SK-N-SH treated with all-trans-retinoic acid at 6 μM for 48 hours (cell line): ENCODE results near the gene SLX9.

Experiments used
- ATAC-seq: fragments of 200-7000 bp; cut with Tn5 transposase; 3 replicates; pipeline ENCODE4 v1.9.1; 2020; ENCODE audit warnings: mild to moderate bottlenecking, moderate library complexity
- ARNTL ChIP-seq: fragments of 450-650 bp; formaldehyde crosslinking; IDR thresholded peaks from 2 replicates; pipeline ENCODE4 v1.5.0; 2020; ENCODE audit warnings: low read depth, mild to moderate bottlenecking, moderate library complexity, borderline replicate concordance
- BACH2 ChIP-seq: fragments of 250-450 bp; sonication (Bioruptor Pico); IDR thresholded peaks from 2 replicates; pipeline ENCODE4 v1.9.0; 2021; ENCODE audit warnings: mild to moderate bottlenecking, borderline replicate concordance
- CSDC2 ChIP-seq: fragments of 250-450 bp; sonication (Bioruptor Pico); IDR thresholded peaks from 2 replicates; pipeline ENCODE4 v1.5.0; 2020; ENCODE audit warnings: mild to moderate bottlenecking, moderate library complexity
- ESRRG ChIP-seq: fragments of 250-450 bp; sonication (Bioruptor Pico); IDR thresholded peaks from 2 replicates; pipeline ENCODE4 v1.6.1; 2021; ENCODE audit warnings: mild to moderate bottlenecking
- GLIS3 ChIP-seq: fragments of 250-450 bp; sonication (Bioruptor Pico); IDR thresholded peaks from 2 replicates; pipeline ENCODE4 v1.5.0; 2020; ENCODE audit warnings: mild to moderate bottlenecking, moderate library complexity
- ISL1 ChIP-seq: fragments of 250-450 bp; sonication (Bioruptor Pico); IDR thresholded peaks from 2 replicates; pipeline ENCODE4 v2.1.2; 2022; ENCODE audit warnings: mild to moderate bottlenecking, moderate library complexity
- OSR1 ChIP-seq: fragments of 250-450 bp; sonication (Bioruptor Pico); IDR thresholded peaks from 2 replicates; pipeline ENCODE4 v1.8.0; 2022; ENCODE audit warnings: moderate library complexity, mild to moderate bottlenecking, inconsistent platforms
- PPARA ChIP-seq: fragments of 250-450 bp; sonication (Bioruptor Pico); IDR thresholded peaks from 2 replicates; pipeline ENCODE4 v1.5.0; 2020; ENCODE audit warnings: mild to moderate bottlenecking, borderline replicate concordance
- RARB ChIP-seq: fragments of 250-450 bp; sonication (Bioruptor Pico); IDR thresholded peaks from 2 replicates; pipeline ENCODE4 v1.8.0; 2021; ENCODE audit warnings: mild to moderate bottlenecking, moderate library complexity
- SNAI2 ChIP-seq: fragments of 250-450 bp; sonication (Bioruptor Pico); IDR thresholded peaks from 2 replicates; pipeline ENCODE4 v1.5.0; 2020; ENCODE audit warnings: mild to moderate bottlenecking, moderate library complexity
- TCF4 ChIP-seq: fragments of 250-450 bp; sonication (Bioruptor Pico); IDR thresholded peaks from 2 replicates; pipeline ENCODE4 v1.8.0; 2021; ENCODE audit warnings: mild to moderate bottlenecking, moderate library complexity, borderline replicate concordance
- TOX ChIP-seq: fragments of 250-450 bp; sonication (Bioruptor Pico); IDR thresholded peaks from 2 replicates; pipeline ENCODE4 v1.8.0; 2021; ENCODE audit warnings: mild to moderate bottlenecking, moderate library complexity, borderline replicate concordance
- ZC3H10 ChIP-seq: fragments of 250-450 bp; sonication (Bioruptor Pico); IDR thresholded peaks from 2 replicates; pipeline ENCODE4 v1.5.1; 2021; ENCODE audit warnings: mild to moderate bottlenecking, moderate library complexity
- ZFP3 ChIP-seq: fragments of 250-450 bp; sonication (Bioruptor Pico); IDR thresholded peaks from 2 replicates; pipeline ENCODE4 v1.5.0; 2020; ENCODE audit warnings: mild to moderate bottlenecking, moderate library complexity
- ZFP30 ChIP-seq: fragments of 450-650 bp; formaldehyde crosslinking; IDR thresholded peaks from 2 replicates; pipeline ENCODE4 v1.5.0; 2022; ENCODE audit warnings: mild to moderate bottlenecking, moderate library complexity
- ZNF565 ChIP-seq: fragments of 450-650 bp; formaldehyde crosslinking; conservative IDR thresholded peaks from 2 replicates; pipeline ENCODE4 v1.5.0; 2020; ENCODE audit warnings: low read depth, mild to moderate bottlenecking, moderate library complexity
- ZNF70 ChIP-seq: fragments of 450-650 bp; formaldehyde crosslinking; IDR thresholded peaks from 2 replicates; pipeline ENCODE4 v1.5.0; 2020; ENCODE audit warnings: mild to moderate bottlenecking, moderate library complexity
- ZNF8 ChIP-seq: fragments of 450-650 bp; formaldehyde crosslinking; IDR thresholded peaks from 2 replicates; pipeline ENCODE4 v1.5.0; 2020; ENCODE audit warnings: mild to moderate bottlenecking, moderate library complexity
- TF ChIP-seq, protein P1 (sequence below): fragments of 250-450 bp; sonication (Bioruptor Pico); IDR thresholded peaks from 2 replicates; pipeline ENCODE4 v1.5.0; 2020; ENCODE audit warnings: mild to moderate bottlenecking, moderate library complexity
- TF ChIP-seq, protein P2 (sequence below): fragments of 250-450 bp; sonication (Bioruptor Pico); IDR thresholded peaks from 2 replicates; pipeline ENCODE4 v1.5.1; 2021; ENCODE audit warnings: mild to moderate bottlenecking, moderate library complexity
- TF ChIP-seq, protein P3 (sequence below): fragments of 250-450 bp; sonication (Bioruptor Pico); IDR thresholded peaks from 2 replicates; pipeline ENCODE4 v1.8.0; 2021; ENCODE audit warnings: low read depth, mild to moderate bottlenecking, moderate library complexity, borderline replicate concordance
- TF ChIP-seq, protein P4 (sequence below): fragments of 250-450 bp; sonication (Bioruptor Pico); IDR thresholded peaks from 2 replicates; pipeline ENCODE4 v1.5.1; 2020; ENCODE audit warnings: low read depth, mild to moderate bottlenecking, moderate library complexity
- TF ChIP-seq, protein P5 (sequence below): fragments of 250-450 bp; sonication (Bioruptor Pico); IDR thresholded peaks from 2 replicates; pipeline ENCODE4 v1.8.0; 2020; ENCODE audit warnings: mild to moderate bottlenecking, moderate library complexity, borderline replicate concordance

Gene SLX9

DNA sequence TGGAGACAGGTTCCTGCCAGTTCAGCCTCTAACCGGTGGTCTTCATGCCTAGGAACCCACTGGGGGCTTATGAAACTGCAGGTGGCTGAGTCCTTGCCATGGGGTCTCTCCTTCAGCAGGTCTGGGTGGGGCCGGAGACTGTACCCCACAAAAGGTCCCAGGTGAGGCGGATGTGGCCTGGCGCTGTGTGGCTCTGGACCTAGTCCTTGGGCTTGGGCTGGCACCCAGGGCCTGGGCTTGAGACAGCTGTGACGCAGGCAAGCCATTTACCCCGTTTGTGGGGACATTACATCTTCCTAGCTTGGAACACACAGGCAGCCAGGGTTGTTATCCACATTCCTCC, 5.9 kb upstream of the SLX9 start:
- no peak for ATAC-seq
- TF ChIP-seq ZNF8, result no peak
- TF ChIP-seq, protein P1, sequence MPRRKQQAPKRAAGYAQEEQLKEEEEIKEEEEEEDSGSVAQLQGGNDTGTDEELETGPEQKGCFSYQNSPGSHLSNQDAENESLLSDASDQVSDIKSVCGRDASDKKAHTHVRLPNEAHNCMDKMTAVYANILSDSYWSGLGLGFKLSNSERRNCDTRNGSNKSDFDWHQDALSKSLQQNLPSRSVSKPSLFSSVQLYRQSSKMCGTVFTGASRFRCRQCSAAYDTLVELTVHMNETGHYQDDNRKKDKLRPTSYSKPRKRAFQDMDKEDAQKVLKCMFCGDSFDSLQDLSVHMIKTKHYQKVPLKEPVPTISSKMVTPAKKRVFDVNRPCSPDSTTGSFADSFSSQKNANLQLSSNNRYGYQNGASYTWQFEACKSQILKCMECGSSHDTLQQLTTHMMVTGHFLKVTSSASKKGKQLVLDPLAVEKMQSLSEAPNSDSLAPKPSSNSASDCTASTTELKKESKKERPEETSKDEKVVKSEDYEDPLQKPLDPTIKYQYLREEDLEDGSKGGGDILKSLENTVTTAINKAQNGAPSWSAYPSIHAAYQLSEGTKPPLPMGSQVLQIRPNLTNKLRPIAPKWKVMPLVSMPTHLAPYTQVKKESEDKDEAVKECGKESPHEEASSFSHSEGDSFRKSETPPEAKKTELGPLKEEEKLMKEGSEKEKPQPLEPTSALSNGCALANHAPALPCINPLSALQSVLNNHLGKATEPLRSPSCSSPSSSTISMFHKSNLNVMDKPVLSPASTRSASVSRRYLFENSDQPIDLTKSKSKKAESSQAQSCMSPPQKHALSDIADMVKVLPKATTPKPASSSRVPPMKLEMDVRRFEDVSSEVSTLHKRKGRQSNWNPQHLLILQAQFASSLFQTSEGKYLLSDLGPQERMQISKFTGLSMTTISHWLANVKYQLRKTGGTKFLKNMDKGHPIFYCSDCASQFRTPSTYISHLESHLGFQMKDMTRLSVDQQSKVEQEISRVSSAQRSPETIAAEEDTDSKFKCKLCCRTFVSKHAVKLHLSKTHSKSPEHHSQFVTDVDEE, result no peak
- no peak for TF ChIP-seq ARNTL (CRISPR knock-in tag)
- no peak for TF ChIP-seq GLIS3 (CRISPR knock-in tag)
- TF ChIP-seq, protein P2, sequence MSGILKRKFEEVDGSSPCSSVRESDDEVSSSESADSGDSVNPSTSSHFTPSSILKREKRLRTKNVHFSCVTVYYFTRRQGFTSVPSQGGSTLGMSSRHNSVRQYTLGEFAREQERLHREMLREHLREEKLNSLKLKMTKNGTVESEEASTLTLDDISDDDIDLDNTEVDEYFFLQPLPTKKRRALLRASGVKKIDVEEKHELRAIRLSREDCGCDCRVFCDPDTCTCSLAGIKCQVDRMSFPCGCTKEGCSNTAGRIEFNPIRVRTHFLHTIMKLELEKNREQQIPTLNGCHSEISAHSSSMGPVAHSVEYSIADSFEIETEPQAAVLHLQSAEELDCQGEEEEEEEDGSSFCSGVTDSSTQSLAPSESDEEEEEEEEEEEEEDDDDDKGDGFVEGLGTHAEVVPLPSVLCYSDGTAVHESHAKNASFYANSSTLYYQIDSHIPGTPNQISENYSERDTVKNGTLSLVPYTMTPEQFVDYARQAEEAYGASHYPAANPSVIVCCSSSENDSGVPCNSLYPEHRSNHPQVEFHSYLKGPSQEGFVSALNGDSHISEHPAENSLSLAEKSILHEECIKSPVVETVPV (CRISPR knock-in tag), result no peak
- no peak for TF ChIP-seq SNAI2 (CRISPR knock-in tag)
- no peak for TF ChIP-seq TCF4 (CRISPR knock-in tag)
- TF ChIP-seq ZC3H10 (CRISPR knock-in tag), result no peak
- no peak for TF ChIP-seq OSR1 (CRISPR knock-in tag)
- TF ChIP-seq CSDC2, result no peak
- no peak for TF ChIP-seq ZNF565
- TF ChIP-seq BACH2 (CRISPR knock-in tag), result no peak
- TF ChIP-seq TOX (CRISPR knock-in tag), result no peak
- no peak for TF ChIP-seq PPARA (CRISPR knock-in tag)
- TF ChIP-seq RARB (CRISPR knock-in tag), result no peak
- TF ChIP-seq ESRRG (CRISPR knock-in tag), result no peak
- no peak for TF ChIP-seq ZFP3
- no peak for TF ChIP-seq ZNF70 (CRISPR knock-in tag)
- TF ChIP-seq, protein P3, sequence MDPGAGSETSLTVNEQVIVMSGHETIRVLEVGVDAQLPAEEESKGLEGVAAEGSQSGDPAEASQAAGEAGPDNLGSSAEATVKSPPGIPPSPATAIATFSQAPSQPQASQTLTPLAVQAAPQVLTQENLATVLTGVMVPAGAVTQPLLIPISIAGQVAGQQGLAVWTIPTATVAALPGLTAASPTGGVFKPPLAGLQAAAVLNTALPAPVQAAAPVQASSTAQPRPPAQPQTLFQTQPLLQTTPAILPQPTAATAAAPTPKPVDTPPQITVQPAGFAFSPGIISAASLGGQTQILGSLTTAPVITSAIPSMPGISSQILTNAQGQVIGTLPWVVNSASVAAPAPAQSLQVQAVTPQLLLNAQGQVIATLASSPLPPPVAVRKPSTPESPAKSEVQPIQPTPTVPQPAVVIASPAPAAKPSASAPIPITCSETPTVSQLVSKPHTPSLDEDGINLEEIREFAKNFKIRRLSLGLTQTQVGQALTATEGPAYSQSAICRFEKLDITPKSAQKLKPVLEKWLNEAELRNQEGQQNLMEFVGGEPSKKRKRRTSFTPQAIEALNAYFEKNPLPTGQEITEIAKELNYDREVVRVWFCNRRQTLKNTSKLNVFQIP (CRISPR knock-in tag), result no peak
- TF ChIP-seq, protein P4, sequence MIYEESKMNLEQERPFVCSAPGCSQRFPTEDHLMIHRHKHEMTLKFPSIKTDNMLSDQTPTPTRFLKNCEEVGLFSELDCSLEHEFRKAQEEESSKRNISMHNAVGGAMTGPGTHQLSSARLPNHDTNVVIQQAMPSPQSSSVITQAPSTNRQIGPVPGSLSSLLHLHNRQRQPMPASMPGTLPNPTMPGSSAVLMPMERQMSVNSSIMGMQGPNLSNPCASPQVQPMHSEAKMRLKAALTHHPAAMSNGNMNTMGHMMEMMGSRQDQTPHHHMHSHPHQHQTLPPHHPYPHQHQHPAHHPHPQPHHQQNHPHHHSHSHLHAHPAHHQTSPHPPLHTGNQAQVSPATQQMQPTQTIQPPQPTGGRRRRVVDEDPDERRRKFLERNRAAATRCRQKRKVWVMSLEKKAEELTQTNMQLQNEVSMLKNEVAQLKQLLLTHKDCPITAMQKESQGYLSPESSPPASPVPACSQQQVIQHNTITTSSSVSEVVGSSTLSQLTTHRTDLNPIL (CRISPR knock-in tag), result no peak

DNA sequence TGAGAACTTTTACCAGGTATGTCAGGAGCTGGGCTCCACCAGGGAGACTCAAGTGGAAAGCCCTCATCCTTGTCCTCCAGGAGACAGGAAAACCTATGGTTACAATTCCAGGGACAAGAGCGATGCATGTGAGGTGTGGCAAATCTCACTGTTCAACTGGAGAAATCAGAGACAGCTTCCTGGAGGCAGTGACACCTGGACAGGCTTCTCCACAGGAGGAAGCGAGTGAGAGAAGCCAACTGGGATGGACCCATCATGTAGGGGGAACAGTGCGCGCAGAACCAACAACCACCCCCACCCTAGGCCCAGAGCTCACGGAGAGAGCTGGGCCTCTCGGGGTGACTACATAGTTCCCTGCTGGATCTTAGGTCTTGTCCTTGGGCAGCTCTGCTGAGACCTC, 5.6 kb upstream of the SLX9 start:
- TF ChIP-seq ISL1 (CRISPR knock-in tag) (no peak), TCF4 (CRISPR knock-in tag) (no peak), PPARA (CRISPR knock-in tag) (no peak), ZNF70 (CRISPR knock-in tag) (no peak), ZNF565 (no peak), CSDC2 (no peak), OSR1 (CRISPR knock-in tag) (no peak), ZFP3 (no peak), GLIS3 (CRISPR knock-in tag) (no peak), ARNTL (CRISPR knock-in tag) (no peak), TOX (CRISPR knock-in tag) (no peak)
- TF ChIP-seq, protein P2 (CRISPR knock-in tag), result no peak
- no peak for ATAC-seq

DNA sequence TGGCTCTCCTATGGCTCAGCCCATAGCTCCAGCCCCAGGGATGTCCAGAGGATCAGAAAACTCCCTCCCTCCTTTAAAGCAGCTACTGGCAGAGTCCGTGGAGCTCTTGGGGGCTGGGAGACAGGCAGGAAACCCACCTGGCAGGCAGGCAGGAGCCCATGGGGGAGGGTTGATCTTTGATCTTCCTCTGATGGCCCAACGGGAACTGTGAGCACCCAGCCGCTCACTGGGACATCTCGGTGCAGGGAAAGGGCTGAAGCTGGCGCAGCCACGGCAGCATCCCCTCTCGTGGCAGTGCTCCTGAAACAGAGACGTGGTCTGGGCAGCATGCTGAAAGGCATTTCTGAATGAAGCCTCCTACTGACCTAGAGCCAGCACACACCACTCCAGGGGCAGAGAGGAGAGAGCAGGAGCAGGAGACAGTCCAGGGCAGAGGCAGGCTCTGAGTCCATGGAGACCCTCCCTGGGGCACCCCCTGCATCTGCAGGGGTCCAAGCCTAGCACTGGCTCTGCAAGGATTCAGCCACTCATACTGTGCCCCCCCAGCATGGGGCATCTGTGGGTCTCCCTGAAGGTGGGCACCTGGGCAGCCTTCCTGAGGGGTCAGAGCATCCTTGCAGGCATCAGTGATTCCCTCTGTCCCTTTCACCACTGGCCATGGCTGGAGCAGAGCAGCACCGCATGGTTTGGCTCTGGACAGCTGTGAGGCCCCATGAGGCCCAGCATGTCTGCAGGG, 4.9 kb upstream of the SLX9 start:
- ATAC-seq, result no peak
- TF ChIP-seq, protein P4 (CRISPR knock-in tag), result no peak
- TF ChIP-seq ZNF70 (CRISPR knock-in tag) (no peak), RARB (CRISPR knock-in tag) (no peak), ZFP30 (CRISPR knock-in tag) (no peak), OSR1 (CRISPR knock-in tag) (no peak), ZC3H10 (CRISPR knock-in tag) (no peak), SNAI2 (CRISPR knock-in tag) (no peak), CSDC2 (no peak), GLIS3 (CRISPR knock-in tag) (no peak), TCF4 (CRISPR knock-in tag) (no peak)
- TF ChIP-seq, protein P2 (CRISPR knock-in tag), result no peak
- TF ChIP-seq, protein P5, sequence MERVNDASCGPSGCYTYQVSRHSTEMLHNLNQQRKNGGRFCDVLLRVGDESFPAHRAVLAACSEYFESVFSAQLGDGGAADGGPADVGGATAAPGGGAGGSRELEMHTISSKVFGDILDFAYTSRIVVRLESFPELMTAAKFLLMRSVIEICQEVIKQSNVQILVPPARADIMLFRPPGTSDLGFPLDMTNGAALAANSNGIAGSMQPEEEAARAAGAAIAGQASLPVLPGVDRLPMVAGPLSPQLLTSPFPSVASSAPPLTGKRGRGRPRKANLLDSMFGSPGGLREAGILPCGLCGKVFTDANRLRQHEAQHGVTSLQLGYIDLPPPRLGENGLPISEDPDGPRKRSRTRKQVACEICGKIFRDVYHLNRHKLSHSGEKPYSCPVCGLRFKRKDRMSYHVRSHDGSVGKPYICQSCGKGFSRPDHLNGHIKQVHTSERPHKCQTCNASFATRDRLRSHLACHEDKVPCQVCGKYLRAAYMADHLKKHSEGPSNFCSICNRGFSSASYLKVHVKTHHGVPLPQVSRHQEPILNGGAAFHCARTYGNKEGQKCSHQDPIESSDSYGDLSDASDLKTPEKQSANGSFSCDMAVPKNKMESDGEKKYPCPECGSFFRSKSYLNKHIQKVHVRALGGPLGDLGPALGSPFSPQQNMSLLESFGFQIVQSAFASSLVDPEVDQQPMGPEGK, result no peak
